GM19452 (cell line): ENCODE data around the gene GBF1.
A peak's percentile ranks its signal among the peaks of the same experiment; 100 is the strongest.
"Not testable (repeated sequence)": the region's sequence is repeated elsewhere in the genome, so short reads cannot be mapped to it uniquely, and the experiment has no call there.

Experiments used
- ATAC-seq: cut with Tn5 transposase; IDR thresholded peaks from one replicate; pipeline ENCODE4 v1.9.1; 2021; ENCODE audit not compliant: unreplicated experiment

Gene GBF1

GRCh38 chr10:102245082-102245931 lies at the start of gene GBF1:
Gene GBF1 (plus strand): TSS chr10:102245532. CDS start chr10:102258939, 13,407 bp downstream.
- peak; percentile 88 for ATAC-seq

GRCh38 chr10:102196893-102197292 lies 48.4 kb upstream of the GBF1 start:
- ATAC-seq, result no peak

GRCh38 chr10:102198027-102198426 lies 47.3 kb upstream of the GBF1 start:
- no peak for ATAC-seq

GRCh38 chr10:102200751-102201640 lies 44.3 kb upstream of the GBF1 start:
- no peak for ATAC-seq

- no peak for ATAC-seq
These were observed 42.9 kb upstream of the GBF1 start for GRCh38 chr10:102202386-102202785.

- no peak for ATAC-seq
These were observed 36.9 kb upstream of the GBF1 start for GRCh38 chr10:102208311-102209035.

- no peak for ATAC-seq
These were observed 33.6 kb upstream of the GBF1 start for GRCh38 chr10:102211615-102212299.

GRCh38 chr10:102213599-102213998 lies 31.7 kb upstream of the GBF1 start:
- not testable (repeated sequence) for ATAC-seq

- no peak for ATAC-seq
These were observed 26.0 kb upstream of the GBF1 start for GRCh38 chr10:102219370-102219769.

GRCh38 chr10:102220612-102221011 lies 24.7 kb upstream of the GBF1 start:
- no peak for ATAC-seq

GRCh38 chr10:102222797-102223196 lies 22.5 kb upstream of the GBF1 start:
- no peak for ATAC-seq

GRCh38 chr10:102225646-102226541 lies 19.4 kb upstream of the GBF1 start, which contains the start of gene ELOVL3:
Gene ELOVL3 (plus strand): TSS chr10:102226299. CDS start chr10:102226549, 250 bp downstream.
- ATAC-seq, result peak; percentile 94

- no peak for ATAC-seq
These were observed 18.8 kb upstream of the GBF1 start for GRCh38 chr10:102226542-102226870.

GRCh38 chr10:102227050-102227449 lies 18.3 kb upstream of the GBF1 start:
- no peak for ATAC-seq

GRCh38 chr10:102229810-102230263 lies 15.5 kb upstream of the GBF1 start:
- ATAC-seq, result no peak

GRCh38 chr10:102230264-102230860 lies 15.0 kb upstream of the GBF1 start:
- ATAC-seq, result no peak

- no peak for ATAC-seq
These were observed 14.4 kb upstream of the GBF1 start for GRCh38 chr10:102230861-102231356.

- no peak for ATAC-seq
These were observed 13.7 kb upstream of the GBF1 start for GRCh38 chr10:102231357-102232318.
